NCI-H2196 treated with DMSO at 0.1 percent for 48 hours (cell line): Measurements from ENCODE around the gene CATSPERB.
"Not testable (repeated sequence)": the region's sequence is repeated elsewhere in the genome, so short reads cannot be mapped to it uniquely, and the experiment has no call there.

Source experiments
- DNase-seq: peaks from one replicate; lab custom pipeline; 2025; ENCODE audit not compliant: unreplicated experiment; lab: John Stamatoyannopoulos, UW

The CATSPERB gene, protein sequence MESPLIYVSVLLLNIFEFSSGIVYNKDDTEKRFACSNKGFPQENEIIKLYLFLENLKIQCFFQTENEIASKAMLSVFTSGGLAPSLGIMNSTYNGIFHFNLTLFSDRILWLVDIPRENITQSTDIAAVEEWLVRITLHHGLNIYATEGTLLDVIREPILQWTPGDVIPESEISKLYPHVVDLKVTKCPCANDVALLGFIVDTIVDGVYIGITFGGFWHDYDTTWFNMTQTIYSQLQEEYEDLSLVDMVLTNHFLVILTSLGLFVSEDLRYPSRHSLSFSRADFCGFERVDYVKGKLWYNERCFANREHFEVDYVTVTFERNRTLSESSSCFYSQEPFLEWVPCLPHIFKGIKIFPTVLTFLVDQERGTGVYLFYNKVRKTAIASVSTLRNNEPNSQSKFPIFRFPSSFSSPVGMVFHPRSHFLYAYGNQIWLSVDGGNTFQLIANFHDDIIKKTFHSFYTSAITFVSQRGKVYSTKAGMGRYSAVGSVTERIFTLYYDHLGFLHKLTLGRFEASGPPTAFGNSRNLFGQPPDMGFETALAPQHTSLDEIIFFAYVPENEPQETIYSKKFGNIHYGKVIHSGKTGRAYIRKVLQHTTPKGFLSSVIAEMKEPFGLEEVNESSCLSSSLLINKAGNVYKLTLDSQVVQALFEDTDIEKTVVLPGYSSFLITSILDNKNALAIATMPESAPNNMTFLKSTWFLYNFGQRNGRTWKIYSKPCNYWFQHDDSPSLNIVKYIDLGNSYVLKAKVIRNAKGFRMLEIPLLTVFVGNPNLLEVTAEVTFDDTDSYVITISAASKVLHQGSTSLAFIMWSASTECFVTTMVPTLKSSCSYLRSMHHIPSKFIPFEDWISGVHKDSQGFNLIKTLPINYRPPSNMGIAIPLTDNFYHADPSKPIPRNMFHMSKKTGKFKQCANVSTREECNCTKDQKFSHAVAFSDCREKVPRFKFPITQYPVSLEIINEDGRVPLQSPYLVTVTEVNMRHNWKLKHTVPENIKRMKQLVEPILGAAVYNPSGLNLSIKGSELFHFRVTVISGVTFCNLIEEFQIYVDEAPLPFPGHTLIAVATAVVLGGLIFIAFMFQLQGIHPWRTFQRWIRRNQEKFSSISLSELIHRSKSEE

DNA sequence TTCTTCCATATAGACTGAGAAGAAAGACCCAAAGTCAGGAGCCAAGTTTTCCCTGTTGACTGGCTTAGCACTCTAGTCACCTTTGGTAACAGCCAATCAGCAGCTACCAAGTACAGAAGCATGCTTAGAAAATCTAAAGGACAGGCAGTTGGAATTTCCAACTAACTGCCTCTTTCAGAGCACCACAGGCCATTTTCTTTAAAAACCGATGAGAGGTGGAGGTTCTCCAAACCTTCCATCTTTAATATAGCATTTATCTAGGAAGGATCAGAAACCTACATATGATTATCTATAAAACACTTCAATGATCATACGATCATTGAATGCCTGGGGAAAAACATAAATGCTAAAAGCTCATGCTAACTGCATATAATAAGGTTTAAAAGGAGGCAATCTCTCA, at the start of gene CATSPERB:
Gene CATSPERB (minus strand): TSS at position 101 of the 400 bp plus-strand sequence. CDS start 2,607 bp downstream, outside the sequence.
- DNase-seq: no peak

DNA sequence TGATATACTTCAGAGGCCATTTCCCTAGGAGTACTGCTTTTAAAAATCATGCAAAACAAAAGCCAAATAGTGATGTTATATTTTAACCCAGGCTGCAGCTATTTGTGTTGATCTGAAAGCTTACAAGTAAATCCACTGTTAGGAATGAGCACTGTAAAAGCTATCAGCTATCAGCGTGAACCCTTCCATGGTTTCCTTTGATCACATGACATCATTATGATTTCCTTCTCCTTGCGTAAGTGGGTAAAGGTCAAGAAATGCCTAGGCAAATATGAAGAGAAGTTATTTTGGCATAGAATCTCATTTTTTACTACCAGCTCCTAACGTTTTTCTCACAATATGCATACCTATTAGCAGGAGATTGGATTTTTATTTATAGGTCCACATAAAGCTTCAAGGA, 48.6 kb upstream of the CATSPERB start:
- no peak for DNase-seq

DNA sequence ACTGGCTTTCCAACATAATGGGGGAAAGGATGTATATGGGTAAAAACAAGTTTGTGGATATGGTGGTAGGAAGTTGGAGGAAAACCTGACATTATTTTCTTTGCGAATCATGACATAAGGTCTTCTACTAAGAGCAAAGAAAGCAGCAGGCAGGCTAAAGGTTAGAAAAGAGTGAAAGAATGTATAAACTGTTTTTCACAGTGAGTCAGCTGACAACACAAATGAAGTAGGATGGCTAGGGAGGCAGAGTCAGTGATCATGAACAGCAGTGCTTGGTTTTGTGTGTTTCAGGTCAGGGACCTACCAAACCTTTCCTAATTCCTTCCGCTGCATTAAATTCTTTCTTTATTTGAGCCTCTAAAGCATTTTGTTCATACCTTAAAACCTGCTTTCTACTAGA, 46.3 kb upstream of the CATSPERB start:
- no peak for DNase-seq

DNA sequence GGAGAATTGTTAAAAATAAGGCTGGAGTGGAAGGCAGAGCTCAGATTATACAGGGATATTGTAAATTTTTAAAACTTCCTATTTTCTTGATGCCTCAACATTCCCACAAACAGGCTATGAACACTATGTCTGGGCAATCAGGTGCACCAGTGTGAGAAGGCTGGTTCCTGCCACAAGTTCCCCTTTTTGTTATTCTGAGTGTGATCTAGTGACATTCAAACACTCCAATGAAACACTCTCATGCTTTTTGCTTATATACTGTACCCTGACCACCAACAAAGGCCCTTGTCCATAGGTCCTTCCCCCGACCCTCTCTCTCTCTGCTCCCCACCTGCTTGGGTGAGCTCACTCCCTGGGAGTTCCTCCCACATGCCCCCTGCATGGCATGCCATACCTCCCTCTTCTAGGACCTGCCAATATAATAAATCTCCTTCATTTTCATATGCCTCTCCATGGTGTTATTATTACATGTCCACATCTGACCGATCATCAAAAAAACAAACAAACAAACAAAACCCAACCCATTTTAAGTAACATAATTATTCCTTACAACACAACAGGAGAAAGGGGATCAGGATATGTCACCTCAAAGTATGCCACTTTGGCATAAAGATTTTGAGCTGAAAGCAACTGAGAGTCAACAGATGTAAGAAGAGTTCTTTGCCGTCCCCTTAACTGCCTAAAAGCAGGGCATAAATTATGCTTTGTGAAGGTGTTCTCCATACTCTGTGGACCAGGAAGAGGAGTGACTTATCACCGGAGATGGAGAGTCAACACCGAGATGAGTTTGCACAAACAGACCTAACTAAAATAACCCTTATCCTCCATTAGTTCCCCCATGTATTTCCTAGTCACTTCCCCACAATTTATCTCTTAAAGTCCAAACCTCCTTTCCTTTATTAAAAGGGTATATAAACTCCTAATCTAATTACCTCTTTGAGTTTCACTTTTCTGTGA, 42.5 kb upstream of the CATSPERB start:
- DNase-seq: no peak

DNA sequence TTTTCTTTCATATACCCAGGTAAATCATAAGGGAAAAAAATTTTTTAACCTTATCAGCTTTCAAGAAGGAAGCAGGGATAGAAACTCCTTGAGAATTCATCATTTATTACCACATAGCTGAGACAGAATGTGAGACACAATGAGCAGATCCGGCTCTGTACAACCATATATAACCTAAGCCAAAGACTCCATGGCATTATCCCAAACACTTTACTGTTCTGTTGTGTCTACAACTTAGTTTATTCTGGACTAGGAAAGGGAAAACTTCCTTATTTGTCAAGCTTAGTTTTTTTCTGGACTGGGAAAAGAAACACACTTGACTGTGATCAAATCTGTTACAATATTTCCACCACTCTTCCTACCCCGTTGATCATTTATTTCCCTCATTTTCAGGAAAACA, 38.3 kb upstream of the CATSPERB start:
- DNase-seq: no peak

DNA sequence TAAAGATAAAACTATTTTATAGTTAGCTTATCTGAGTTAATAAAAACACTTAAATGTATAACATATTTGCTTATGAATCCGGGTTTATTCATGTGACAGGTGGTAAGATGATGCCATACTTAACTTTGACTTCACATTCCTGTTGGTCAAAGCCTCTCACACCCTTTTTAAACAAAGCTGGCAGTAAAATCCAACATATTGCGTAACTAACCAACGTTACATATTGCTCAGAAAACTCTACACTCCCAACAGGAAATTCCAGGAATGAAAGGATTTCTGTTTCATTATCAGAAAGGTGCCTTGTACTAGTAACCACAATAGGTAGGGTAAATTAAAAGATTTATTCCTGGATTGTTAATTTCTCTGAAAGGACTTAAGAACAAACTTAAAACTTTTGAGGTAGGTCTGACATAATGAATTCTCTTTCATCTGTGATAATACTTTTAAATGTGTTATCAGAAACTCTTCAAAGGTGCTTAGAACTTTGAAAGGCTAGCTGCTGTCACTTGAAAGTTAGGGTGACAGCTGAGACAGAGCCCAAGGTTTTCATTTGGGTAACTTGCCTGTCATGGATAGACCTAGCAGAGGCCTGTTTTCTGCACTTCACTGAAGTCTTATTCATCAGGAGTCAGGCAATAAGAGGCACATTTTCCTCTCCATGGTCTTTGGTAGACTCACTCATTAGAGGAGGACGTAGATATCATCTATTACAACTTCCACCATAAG, 23.8 kb upstream of the CATSPERB start:
- no peak for DNase-seq

DNA sequence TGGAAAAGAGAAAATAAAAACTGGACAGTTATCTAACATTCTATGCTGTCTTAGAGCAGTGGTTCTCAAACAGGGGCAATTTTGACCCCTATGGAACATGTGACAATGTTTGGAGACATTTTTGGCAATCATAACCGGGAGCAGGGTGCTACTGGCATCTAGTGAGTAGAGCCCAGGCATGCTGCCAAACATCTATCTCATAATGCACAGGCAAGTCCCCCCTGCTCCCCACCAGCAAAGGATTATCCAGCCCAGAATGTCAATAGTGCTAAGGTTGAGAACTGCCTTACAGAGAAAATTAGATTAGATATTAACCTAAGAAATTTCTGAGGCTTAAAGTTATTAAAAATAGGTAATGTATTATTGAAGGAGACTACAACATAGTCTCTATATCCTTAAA, 22.9 kb upstream of the CATSPERB start:
- DNase-seq: no peak

DNA sequence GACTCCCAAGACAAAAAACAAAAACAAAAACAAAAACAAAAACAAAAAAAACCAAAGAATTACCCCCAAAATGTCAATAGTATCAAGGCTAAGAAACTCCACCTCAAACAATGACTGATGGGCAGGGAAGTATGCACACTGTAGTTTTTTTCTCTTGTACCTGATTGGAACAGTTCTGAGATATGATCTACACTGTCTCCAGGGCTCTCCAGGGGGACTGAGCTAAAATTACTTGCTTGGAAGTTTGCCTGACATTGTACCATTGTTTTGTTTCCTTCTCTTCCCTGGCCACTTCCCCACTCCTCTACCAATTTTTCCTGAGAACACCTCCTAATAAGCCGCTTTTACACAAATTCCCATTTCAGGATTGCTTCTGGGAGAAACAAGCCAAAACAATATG, 22.3 kb upstream of the CATSPERB start:
- no peak for DNase-seq

DNA sequence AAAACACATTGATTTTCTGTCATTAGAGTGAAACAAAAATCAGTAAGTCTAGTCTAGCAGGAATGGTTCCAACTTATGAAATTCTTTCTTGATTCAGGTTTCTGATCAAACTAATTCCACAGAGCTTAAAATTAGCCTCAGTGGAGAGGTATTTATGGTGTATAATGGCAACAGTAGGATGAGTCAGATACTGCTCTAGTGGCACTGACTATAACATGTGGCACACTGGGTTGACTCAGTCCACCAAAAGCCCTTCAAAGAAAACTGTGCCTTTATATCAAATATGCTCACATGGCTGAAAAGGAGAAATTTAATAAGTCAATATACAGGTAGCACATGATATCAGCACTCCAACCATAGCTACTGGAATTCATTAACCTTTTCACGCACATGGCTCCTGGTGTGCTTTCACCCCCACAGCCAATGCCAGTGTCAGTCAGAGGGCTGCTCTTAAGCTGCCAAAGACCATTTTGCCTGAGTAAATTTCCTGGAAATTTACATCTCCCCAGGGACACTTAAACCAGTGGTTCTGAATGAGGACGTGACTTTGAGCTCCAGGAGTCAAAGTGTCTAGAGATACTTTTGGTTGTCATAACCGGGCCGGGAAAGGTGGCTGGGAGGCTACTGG, 21.7 kb upstream of the CATSPERB start:
- no peak for DNase-seq

DNA sequence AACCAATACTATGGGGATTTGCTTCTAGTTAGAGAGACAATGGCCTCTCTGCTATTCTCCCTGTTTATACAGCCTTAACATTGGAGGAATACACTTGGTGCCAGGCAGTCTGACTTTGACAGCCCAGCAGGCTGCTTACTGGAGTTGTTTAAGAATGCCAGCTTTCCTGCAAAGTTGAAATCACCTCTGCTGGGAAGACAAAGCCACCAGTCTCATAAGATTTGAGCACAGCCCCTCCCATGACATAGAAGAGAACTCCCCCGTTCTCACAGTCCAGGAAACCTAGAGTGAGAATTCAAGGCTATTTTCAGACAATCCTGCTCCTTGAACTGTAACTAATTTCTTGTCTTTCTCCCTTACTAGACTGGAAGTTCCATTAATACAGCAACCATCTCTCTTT, 21.1 kb upstream of the CATSPERB start:
- DNase-seq: no peak

DNA sequence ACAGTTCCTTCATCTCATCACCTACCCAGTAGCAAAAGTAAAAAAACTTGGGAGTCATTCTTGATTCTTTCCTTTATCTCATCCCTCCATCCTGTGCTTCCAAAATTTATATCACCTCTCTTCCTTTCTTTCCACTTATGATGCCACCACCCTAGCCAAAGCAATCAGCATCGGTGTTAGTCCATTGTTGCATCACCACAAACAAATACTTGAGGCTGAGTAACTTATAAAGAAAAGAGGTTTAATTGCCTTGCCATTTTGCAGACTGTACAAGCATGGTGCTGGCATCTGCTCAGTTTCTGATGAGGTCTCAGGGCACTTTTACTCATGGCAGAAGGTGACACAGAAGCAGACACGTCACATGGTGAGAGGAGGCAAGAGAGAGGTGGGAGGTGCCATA, 19.8 kb upstream of the CATSPERB start:
- DNase-seq: no peak

DNA sequence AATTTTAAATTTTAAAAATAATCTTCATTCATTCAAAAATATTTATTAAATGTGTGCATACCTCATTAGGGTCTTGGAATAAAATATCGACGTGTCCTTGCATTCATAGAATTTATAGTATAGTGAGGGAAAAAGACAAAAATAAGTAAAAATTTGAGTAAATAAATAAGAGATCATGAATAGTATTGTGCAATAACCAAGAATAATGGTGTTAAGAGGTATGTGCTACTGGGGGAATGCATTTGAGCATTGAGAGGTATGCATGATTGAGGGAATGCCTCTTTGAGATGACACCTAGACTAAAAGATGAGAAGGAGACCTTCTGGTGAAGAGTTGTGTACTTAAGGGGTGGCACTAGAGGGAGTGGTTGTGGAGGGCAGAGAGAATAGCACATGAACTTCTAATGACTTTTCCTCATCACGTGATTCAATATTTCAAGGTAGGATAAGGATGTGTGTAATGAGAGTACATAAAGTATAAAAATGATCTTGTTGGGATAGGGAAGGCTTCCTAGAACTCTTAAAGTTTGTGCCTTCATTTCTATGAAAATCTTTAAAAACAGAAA, 18.8 kb upstream of the CATSPERB start:
- no peak for DNase-seq

DNA sequence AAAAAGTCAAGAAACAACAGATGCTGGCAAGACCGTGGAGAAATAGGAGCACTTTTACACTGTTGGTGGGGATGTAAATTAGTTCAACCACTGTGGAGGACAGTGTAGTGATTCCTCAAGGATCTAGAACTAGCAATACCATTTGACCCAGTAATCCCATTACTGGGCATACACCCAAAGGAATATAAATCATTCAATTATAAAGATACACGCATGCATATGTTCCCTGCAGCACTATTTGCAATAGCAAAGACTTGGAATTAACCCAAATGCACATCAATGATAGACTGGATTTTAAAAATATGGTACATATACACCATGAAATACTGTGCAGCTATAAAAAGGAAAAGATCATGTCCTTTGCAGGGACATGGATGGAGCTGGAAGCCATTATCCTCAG, 18.0 kb upstream of the CATSPERB start:
- no peak for DNase-seq

DNA sequence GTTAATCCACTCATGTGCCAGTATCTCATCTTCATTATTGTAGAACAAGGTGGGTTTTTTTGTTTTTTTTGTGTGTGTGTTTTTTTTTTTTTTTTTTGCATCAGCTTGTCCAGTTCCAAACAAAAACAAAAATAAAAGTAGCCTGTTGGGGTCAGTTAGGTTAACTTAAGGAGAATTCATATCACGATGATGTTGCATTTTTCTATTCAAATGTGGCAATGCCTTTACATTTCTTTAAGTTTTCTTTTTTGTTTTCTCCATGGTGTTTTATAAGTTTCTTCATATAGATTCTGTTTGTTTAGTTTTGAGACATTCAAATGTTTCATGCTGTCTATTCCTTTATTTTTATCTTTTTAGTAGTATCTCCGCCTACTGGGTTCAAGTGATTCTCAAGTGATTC, 16.2 kb upstream of the CATSPERB start:
- DNase-seq: no peak

DNA sequence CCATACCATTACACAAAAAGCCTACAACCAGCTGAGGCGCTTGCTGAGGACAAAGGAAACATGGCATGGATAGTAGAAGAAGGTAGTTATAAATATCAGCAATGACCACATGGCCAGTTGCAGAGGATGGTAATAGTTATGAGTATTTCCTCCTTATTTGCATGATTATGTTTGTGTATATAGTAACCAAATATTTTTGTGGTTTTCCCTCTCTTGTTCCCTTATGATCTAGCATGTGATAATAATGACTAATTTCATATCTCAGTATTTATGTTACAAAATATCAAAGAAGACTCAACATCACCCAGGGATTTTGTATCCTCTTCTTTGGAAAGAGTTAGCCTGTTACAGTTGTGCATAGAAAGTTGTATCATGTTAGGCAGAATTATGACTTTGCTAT, 13.5 kb upstream of the CATSPERB start:
- no peak for DNase-seq

DNA sequence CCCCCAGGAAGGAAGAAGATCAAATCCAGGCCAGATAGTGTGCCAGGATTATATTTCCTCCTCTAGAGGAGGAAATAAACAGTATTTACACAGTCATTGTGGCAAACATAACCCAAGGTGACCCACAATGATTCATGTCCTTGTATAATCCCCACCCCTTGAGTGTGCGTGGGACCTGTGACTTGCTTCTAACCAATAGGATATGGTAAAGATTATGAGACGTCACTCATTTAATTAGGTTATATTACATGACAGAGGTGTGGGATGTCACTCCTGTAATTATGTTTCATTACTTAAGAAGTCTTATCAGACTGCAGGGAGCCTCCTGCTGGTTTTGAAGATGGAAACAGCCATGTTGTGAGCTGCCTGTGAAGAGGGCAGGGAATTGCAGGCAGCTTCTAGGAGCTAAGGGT, 12.2 kb upstream of the CATSPERB start:
- DNase-seq: no peak

DNA sequence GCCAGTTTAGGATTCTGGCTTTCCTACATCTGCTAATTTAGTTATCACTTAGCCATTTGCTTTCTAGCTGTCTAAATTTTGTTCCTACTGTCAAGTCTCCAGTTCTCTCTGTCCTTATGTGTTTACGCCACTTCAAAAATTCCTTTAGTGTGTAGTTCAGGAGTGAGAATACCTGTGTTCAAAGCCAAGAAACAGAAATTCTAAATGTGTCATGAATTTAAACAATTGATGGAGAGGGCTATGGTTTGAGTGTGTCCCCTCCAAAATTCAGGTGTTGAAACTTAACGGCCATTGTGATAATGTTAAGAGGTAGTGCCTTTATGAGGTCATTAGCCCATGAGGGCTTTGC, 11.4 kb upstream of the CATSPERB start:
- DNase-seq: no peak

DNA sequence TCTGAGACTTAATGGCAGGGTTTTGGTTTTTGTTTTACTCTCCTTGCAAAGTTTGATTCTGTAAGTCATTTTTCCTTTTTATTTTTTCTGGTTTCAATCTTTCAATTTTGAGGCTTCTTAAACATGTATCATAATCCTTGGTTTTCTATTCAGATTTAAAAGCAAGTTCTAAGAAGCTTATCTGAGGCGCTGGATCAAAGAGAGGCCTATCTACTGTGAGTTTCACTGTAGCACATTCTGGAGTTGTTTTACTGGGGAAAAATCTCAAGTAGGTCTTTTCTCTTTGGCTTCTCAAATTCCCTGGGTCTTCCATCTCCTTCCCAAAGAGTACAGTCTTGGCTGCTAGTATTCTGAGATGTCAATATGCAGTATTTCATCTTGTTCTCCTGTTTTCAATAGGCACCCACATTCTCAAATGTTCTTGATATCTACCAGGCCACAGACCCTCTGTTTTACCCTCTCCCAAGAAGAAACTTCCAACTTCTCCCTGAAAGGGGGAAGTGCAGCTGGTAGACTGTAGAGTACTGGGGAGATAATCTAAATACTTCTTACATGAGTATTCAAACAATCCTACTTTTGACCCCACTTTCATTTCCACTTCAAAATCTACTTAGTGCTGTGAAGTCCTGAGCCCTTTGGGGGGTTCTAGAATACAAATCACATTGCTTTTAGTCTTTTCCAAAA, 10.9 kb upstream of the CATSPERB start:
- DNase-seq: no peak

DNA sequence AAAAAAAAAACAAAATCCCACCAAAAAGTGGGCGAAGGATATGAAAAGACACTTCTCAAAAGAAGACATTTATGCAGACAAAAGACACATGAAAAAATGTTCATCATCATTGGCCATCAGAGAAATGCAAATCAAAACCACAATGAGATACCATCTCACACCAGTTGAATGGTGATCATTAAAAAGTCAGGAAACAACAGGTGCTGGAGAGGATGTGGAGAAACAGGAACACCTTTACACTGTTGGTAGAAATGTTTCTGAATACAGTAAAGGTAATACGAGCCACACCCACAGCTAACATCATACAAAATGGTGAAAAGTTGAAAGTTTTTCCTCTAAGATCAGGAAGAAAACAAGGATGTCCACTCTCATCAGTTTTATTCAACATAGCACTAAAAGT, 8.0 kb upstream of the CATSPERB start:
- DNase-seq: not testable (repeated sequence)
